ENCODE results near the gene TMEM151B.
A peak's percentile ranks its signal among the peaks of the same experiment; 100 is the strongest.
"Not testable (repeated sequence)": the region's sequence is repeated elsewhere in the genome, so short reads cannot be mapped to it uniquely, and the experiment has no call there.

The TMEM151B gene

GRCh38 chr6:44312901-44313788 lies 42.9 kb downstream of the TMEM151B start, which contains the start of gene AARS2:
Gene AARS2, minus strand, starts transcription at chr6:44313347. Its CDS starts 24 bp downstream, at chr6:44313323.
- DNase-seq (ENCODE audit: low read depth in 2 of 2): peak; percentile 88 to 89
- peak within 1 kb of the TSS; percentile 89 to 92 for H3K4me3 ChIP-seq (replicated peaks in 1 of 2; ENCODE audit: low read depth in 2 of 2, low read length in 2 of 2)
- peak; percentile 98 for TF ChIP-seq CTCF (IDR thresholded peaks at IDR 0.05; ENCODE audit: low read depth, low read length)

- DNase-seq (ENCODE audit: low read depth in 2 of 2); H3K4me3 ChIP-seq (replicated peaks in 1 of 2; ENCODE audit: low read depth in 2 of 2, low read length in 2 of 2): not testable (repeated sequence)
Measured at GRCh38 chr6:44314657-44315056, 44.4 kb downstream of the TMEM151B start.

GRCh38 chr6:44315516-44315915 lies 45.3 kb downstream of the TMEM151B start:
- TF ChIP-seq CTCF (IDR thresholded peaks at IDR 0.05; ENCODE audit: low read depth, low read length): no peak

GRCh38 chr6:44315951-44316350 lies 45.7 kb downstream of the TMEM151B start:
- no peak overlapping the region for H3K4me3 ChIP-seq (replicated peaks in 1 of 2; ENCODE audit: low read depth in 2 of 2, low read length in 2 of 2)
- DNase-seq (ENCODE audit: low read depth in 2 of 2): no peak
- no peak for TF ChIP-seq CTCF (IDR thresholded peaks at IDR 0.05; ENCODE audit: low read depth, low read length)

More at GRCh38 chr6:44315516-44315915, 45.3 kb downstream of the TMEM151B start:
- H3K4me3 ChIP-seq (replicated peaks in 1 of 2; ENCODE audit: low read depth in 2 of 2, low read length in 2 of 2): no peak overlapping the region
- no peak for DNase-seq (ENCODE audit: low read depth in 2 of 2)

GRCh38 chr6:44316481-44316880 lies 46.2 kb downstream of the TMEM151B start:
- no peak for TF ChIP-seq CTCF (IDR thresholded peaks at IDR 0.05; ENCODE audit: low read depth, low read length)
- DNase-seq (ENCODE audit: low read depth in 2 of 2): no peak
- H3K4me3 ChIP-seq (replicated peaks in 1 of 2; ENCODE audit: low read depth in 2 of 2, low read length in 2 of 2): no peak overlapping the region

- DNase-seq (ENCODE audit: low read depth in 2 of 2); H3K4me3 ChIP-seq (replicated peaks in 1 of 2; ENCODE audit: low read depth in 2 of 2, low read length in 2 of 2): not testable (repeated sequence)
Measured at GRCh38 chr6:44317136-44317631, 46.9 kb downstream of the TMEM151B start.

GRCh38 chr6:44321210-44321609 lies 51.0 kb downstream of the TMEM151B start:
- DNase-seq (ENCODE audit: low read depth in 2 of 2): no peak
- TF ChIP-seq CTCF (IDR thresholded peaks at IDR 0.05; ENCODE audit: low read depth, low read length): no peak
- no peak overlapping the region for H3K4me3 ChIP-seq (replicated peaks in 1 of 2; ENCODE audit: low read depth in 2 of 2, low read length in 2 of 2)
